K562 (cell line): ENCODE measurements around the gene ATP8A1. TPM values are rescaled to one million over a fixed set of nuclear protein-coding genes. Genes with fewer than 3 reads are reported as not detected.

Experiments
- CBX5 ChIP-seq: IDR thresholded peaks from 2 replicates; pipeline ENCODE4 v1.6.1; 2014; ENCODE audit warnings: low read depth, borderline replicate concordance
- COPS2 ChIP-seq: fragments of 450-650 bp; conservative IDR thresholded peaks from 2 replicates; pipeline ENCODE4 v1.6.1; 2016; ENCODE audit warnings: mild to moderate bottlenecking, moderate library complexity
- DACH1 ChIP-seq: fragments of 450-650 bp; IDR thresholded peaks from 2 replicates; pipeline ENCODE4 v1.6.1; 2018; ENCODE audit not compliant: partially characterized antibody
- HMG20B ChIP-seq: fragments of 250-450 bp; sonication (Bioruptor Pico); IDR thresholded peaks from 2 replicates; pipeline ENCODE4 v1.5.0; 2021; ENCODE audit warnings: mild to moderate bottlenecking
- HSF4 ChIP-seq: fragments of 250-450 bp; sonication (Bioruptor Pico); IDR thresholded peaks from 2 replicates; pipeline ENCODE4 v2.1.2; 2022; ENCODE audit warnings: mild to moderate bottlenecking, moderate library complexity, borderline replicate concordance
- KAT2B ChIP-seq: IDR thresholded peaks from one replicate; pipeline ENCODE4 v1.6.1; 2012; ENCODE audit warnings: low read depth, mild to moderate bottlenecking, control low read depth, inconsistent platforms, low read length, moderate library complexity
- KAT7 ChIP-seq: sonication (generic); formaldehyde crosslinking; IDR thresholded peaks from 2 replicates; pipeline ENCODE4 v1.8.0; 2022; ENCODE audit warnings: missing genetic modification reagents, mild to moderate bottlenecking, borderline replicate concordance
- MYC ChIP-seq, 2 experiments: fragments of 250-450 bp in 1 of 2; sonication (Bioruptor Pico) in 1 of 2; IDR thresholded peaks; 2 replicates each; pipeline versions ENCODE4 v1.5.1 to v1.6.1; 2012 to 2021; ENCODE audit warnings: low read depth in 2 of 2, borderline replicate concordance in 1 of 2, improper control_type of control experiment in 1 of 2, low read length in 1 of 2, mild to moderate bottlenecking in 1 of 2, moderate library complexity in 1 of 2
- PATZ1 ChIP-seq: fragments of 250-450 bp; sonication (Bioruptor Pico); IDR thresholded peaks from 2 replicates; pipeline ENCODE4 v1.5.0; 2020; ENCODE audit warnings: mild to moderate bottlenecking, borderline replicate concordance
- PHF8 ChIP-seq: fragments of 200-600 bp; sonication (generic); IDR thresholded peaks from 2 replicates; pipeline ENCODE4 v1.6.1; 2012; ENCODE audit warnings: mixed run types, mild to moderate bottlenecking, inconsistent platforms, low read length, moderate library complexity, borderline replicate concordance
- PHTF2 ChIP-seq: fragments of 250-450 bp; sonication (Bioruptor Pico); IDR thresholded peaks from 2 replicates; pipeline ENCODE4 v1.5.0; 2021; ENCODE audit warnings: mild to moderate bottlenecking
- PKNOX1 ChIP-seq: fragments of 450-650 bp; IDR thresholded peaks from 2 replicates; pipeline ENCODE4 v1.6.1; 2016
- PML ChIP-seq: IDR thresholded peaks from 2 replicates; pipeline ENCODE4 v1.6.1; 2012; ENCODE audit warnings: low read length, inconsistent platforms
- POLR2G ChIP-seq: fragments of 200-400 bp; formaldehyde crosslinking; IDR thresholded peaks from 2 replicates; pipeline ENCODE4 v1.6.1; 2017; ENCODE audit warnings: low read depth, mild to moderate bottlenecking, antibody characterized with exemption, low read length, moderate library complexity
- TEAD2 ChIP-seq: fragments of 450-650 bp; IDR thresholded peaks from 2 replicates; pipeline ENCODE4 v1.6.1; 2016; ENCODE audit warnings: missing genetic modification characterization, control low read depth, missing compliant biosample characterization
- TRIM25 ChIP-seq: fragments of 450-650 bp; IDR thresholded peaks from 2 replicates; pipeline ENCODE4 v1.7.0; 2016; ENCODE audit warnings: borderline replicate concordance
- XRCC5 ChIP-seq: fragments of 200-400 bp; formaldehyde crosslinking; IDR thresholded peaks from 2 replicates; pipeline ENCODE4 v1.6.1; 2017; ENCODE audit warnings: low read depth, mild to moderate bottlenecking, low read length
- ZC3H8 ChIP-seq: fragments of 450-650 bp; IDR thresholded peaks from 2 replicates; pipeline ENCODE4 v1.6.1; 2017
- ZNF282 ChIP-seq: sonication (generic); formaldehyde crosslinking; IDR thresholded peaks from 2 replicates; pipeline ENCODE4 v1.8.1; 2023; ENCODE audit warnings: missing genetic modification reagents
- ZNF395 ChIP-seq: fragments of 200-800 bp; sonication (Bioruptor generic); IDR thresholded peaks from 2 replicates; pipeline ENCODE4 v1.6.1; 2017; ENCODE audit warnings: missing genetic modification characterization, missing compliant biosample characterization
- ZNF436 ChIP-seq: fragments of 250-450, 450-650 bp; sonication (Bioruptor Pico); formaldehyde crosslinking; IDR thresholded peaks from 2 replicates; pipeline ENCODE4 v1.7.0; 2020; ENCODE audit warnings: mild to moderate bottlenecking
- ZNF584 ChIP-seq: fragments of 200-800 bp; sonication (Bioruptor generic); IDR thresholded peaks from 2 replicates; pipeline ENCODE4 v1.6.1; 2016; ENCODE audit warnings: low read depth, mild to moderate bottlenecking, missing genetic modification characterization, missing compliant biosample characterization
- polyA plus RNA-seq, 8 experiments: library from polyadenylated mRNA; depleted of rRNA in 4 of 8; stranded (reverse) in 5 of 8; unstranded in 3 of 8; fragments of >200 nt; fragmentation: Nextera tagmentation in 2 of 8; fragmentation: Illumina TruSeq in 1 of 8; extraction: Ambion mirVana in 2 of 8; extraction: Trizol in 1 of 8; gene quantifications; 2 replicates each; pipeline versions ENCODE4 v1.2.1 to v1.2.3, GENCODE V29; 2011 to 2014; ENCODE audit warnings: inconsistent platforms in 1 of 8, missing spikeins in 1 of 8
- total RNA-seq, 7 experiments: library from RNA; depleted of rRNA in 6 of 7; stranded (reverse); fragments of >200 nt in 6 of 7; fragmentation: Illumina TruSeq in 2 of 7; extraction: Trizol in 2 of 7; gene quantifications; 2 replicates each; pipeline versions ENCODE4 v1.2.1 to v1.2.3, GENCODE V29; 2011 to 2021; ENCODE audit warnings: low replicate concordance in 1 of 7

Gene ATP8A1
- total and polyA plus RNA-seq, 9 of the 15 experiments (the other 6 are each of a cell fraction or from before 2014, with no cell fraction given): 0.05 to 0.29 (median 0.07) TPM; not detected in 2

GRCh38 chr4:42656944-42657792 is at the start of gene ATP8A1 (continued):
- TF ChIP-seq PATZ1: no peak
- TF ChIP-seq KAT7 (CRISPR knock-in tag): no peak
- TF ChIP-seq HMG20B (CRISPR knock-in tag): no peak
- no peak for TF ChIP-seq TEAD2 (tag)
- TF ChIP-seq ZNF282 (CRISPR knock-in tag): no peak
- no peak for TF ChIP-seq KAT2B
- TF ChIP-seq TRIM25: no peak
- 0 out of 2 replicates have a peak, but pooled peaks have one; percentile 54 for TF ChIP-seq XRCC5
- TF ChIP-seq ZNF395 (CRISPR knock-in tag): no peak
- no peak for TF ChIP-seq PKNOX1
- TF ChIP-seq ZNF584 (CRISPR knock-in tag): no peak
- TF ChIP-seq POLR2G: peak; percentile 71
- no peak for TF ChIP-seq COPS2
- TF ChIP-seq CBX5: no peak
- no peak for TF ChIP-seq ZNF436 (CRISPR knock-in tag)
- TF ChIP-seq ZC3H8: no peak
- peak; percentile 81; the same call in 1 of the 2 replicates for TF ChIP-seq PHF8
- TF ChIP-seq PHTF2 (CRISPR knock-in tag): no peak
- no peak for TF ChIP-seq MYC (IDR thresholded peaks at IDR 0.05; ENCODE audit: low read depth, low read length)
- no peak for TF ChIP-seq MYC (CRISPR knock-in tag; IDR thresholded peaks at IDR 0.05; ENCODE audit: borderline replicate concordance, low read depth)
- no peak for TF ChIP-seq HSF4 (CRISPR knock-in tag)
- no peak; the same call in 1 of the 2 replicates for TF ChIP-seq PML
- TF ChIP-seq DACH1: no peak
